T47D (cell line): ENCODE measurements around the gene MNX1.

Experiments
- DNase-seq, 2 experiments: peaks; one replicate each; pipeline versions ENCODE4 v3.0.0 to v3.0.0-alpha.2; 2011 to 2012; ENCODE audit warnings: low read depth in 1 of 2, low spot score in 1 of 2
- JUND ChIP-seq: IDR thresholded peaks from 2 replicates; pipeline ENCODE4 v1.6.1; 2012; ENCODE audit warnings: low read depth
- in situ Hi-C: cut with HindIII; loops from 2 replicates; pipeline ENCODE4 v1.10.0; 2016; ENCODE audit warnings: low sequenced_read_pairs, low pct_unique_long_range_greater_than_20kb

MNX1 gene

DNA sequence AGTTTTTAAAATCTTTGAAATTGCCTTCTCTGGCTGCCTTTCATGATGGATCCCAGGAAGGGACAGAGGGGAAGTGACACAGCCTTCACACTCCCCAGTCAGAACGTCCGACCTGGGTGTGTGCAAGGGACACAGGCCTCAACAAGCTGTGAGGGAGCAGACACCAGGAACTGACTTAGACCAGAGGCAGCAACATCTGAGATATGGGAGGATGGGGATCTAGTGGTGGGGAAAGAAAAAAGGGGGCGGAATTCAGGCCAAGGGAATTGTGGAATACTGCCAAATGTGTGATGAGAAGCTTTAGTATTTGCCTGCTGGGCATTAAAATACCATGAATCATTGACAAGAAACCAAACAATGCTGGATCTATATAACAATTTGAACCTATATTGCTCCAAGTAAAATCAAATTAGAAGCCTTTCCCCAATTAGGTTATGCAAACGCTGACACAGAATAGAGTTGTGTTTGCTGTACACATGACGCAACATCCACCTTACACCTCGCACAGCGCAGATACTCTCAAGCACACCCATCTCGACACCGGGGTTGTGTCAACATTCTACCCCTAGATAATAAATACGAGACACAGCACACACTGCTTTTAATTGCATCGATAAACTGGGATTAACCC, 17.2 kb upstream of the MNX1 start:
- no peak for TF ChIP-seq JUND
- DNase-seq: no peak

DNA sequence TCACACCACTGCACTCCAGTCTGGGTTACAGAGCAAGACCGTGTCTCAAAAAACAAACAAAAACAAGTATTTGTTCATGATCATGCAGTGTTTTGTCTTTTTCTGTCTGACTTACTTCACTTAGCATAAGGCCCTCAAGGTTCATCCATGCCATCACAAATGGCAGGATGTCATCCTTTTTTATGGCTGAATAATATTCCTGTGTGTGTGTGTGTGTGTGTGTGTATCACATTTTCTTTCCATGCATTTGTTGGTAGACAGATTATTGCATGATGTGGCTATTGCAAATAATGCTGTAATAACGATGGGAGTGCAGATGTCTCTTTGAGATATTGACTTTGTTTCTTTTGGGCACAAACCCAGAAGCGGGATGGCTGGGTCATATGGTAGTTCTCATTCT, 14.3 kb upstream of the MNX1 start:
- TF ChIP-seq JUND: no peak
- DNase-seq: no peak
- in situ Hi-C loops: no loop called here

More for the DNA sequence above, 17.2 kb upstream of the MNX1 start:
- in situ Hi-C loops: no loop called here

DNA sequence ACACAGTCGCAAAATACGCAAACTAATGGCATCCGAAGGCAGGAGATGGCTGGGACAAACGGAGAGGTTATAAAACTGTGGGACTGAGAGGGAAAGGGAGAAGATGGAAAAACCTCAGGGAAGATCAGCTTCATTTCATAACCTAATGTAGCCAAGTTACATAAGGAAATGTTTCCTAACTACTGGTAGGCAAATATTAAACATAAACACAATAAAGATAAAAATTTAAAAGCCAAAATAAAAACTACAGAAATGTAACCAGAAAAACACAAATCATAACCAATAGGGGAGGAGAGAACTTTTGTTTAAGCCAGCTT, 13.1 kb upstream of the MNX1 start:
- no peak for TF ChIP-seq JUND
- in situ Hi-C loops: no loop called here
- DNase-seq: peak in 1 of 2 experiments; percentile 59

DNA sequence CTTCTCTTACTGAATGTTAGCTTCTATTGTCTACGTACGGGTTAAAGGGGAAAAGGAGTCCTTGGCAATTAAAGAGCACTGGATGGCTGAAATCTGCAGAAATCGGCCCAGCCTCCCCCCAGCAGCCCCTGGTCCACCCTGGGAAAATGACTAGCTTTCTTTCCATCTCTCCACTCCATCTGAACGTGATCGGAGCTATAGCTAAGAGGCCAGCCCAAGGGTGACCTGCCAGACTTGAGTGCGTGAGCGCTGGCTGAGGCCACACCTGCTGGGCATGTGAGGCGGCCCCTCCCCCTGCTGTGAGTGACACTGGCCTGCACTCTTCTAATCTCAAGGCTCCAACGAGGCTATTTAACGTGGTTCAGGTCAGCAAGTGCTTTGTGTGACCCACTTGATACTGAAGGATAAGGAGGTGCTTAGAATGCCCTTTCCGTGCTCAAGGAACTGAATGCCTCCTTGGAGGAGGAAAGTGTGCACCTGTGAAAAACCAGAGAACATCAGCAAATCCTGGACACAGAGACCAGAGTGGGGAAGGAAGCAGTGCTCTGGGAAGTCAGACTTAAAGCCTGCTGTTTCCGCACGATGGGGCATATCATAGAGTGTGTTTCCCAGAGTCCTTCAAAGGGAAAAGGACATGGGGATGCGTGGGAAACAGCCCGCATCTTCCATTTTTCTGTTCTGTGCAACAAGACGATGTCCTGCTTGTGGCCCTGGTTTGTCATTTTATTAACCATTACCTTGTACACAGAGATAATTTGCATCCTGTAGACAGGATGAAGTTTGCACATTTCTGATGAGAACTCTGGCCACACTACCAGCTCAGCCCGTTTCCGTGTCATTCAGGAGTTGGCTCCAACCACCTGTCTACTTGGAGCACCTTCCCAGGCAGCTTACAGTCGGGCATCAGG, 12.5 kb upstream of the MNX1 start:
- in situ Hi-C loops: no loop called here
- peak in 1 of 2 experiments; percentile 40 for DNase-seq
- TF ChIP-seq JUND: no peak

DNA sequence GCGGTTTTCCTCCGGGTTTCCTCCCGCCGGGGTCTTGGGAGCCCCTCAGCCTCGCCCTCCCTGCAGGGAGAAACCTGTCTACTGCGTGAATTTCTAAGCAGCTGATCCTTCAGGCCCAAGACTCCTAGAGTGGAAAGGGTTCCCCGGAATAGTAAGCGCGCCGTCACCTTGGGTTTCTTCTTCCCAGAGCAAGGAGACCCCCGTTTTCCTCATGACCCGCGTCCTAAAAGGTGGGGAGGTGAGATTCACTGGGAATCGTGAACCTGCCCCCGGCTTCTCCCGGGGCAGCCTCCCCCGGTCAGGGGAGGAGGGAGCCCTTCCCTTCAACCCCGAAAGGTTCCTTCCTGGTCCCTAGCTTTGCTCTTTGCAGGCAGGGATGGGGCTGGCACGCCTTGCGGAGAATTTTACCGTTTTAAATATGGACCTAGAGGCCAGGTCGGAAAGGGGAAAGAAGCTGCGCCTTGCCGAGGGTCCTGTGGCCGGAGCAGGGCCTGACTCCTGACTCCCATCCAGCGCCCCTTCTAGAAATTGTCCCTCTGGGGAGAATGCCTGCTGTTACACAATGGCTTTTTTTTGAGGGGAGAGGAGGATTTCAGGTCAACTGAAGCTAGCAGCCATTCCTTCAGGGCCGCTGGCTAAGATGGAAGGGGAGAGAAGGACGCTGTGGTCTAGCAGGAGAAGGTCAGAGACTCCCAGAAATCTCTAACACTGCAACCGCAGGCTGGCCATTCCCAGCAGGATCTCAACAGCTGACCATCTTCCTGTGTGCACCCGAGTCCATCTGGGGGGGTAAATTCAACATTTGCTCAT, 11.6 kb upstream of the MNX1 start:
- TF ChIP-seq JUND: no peak

DNA sequence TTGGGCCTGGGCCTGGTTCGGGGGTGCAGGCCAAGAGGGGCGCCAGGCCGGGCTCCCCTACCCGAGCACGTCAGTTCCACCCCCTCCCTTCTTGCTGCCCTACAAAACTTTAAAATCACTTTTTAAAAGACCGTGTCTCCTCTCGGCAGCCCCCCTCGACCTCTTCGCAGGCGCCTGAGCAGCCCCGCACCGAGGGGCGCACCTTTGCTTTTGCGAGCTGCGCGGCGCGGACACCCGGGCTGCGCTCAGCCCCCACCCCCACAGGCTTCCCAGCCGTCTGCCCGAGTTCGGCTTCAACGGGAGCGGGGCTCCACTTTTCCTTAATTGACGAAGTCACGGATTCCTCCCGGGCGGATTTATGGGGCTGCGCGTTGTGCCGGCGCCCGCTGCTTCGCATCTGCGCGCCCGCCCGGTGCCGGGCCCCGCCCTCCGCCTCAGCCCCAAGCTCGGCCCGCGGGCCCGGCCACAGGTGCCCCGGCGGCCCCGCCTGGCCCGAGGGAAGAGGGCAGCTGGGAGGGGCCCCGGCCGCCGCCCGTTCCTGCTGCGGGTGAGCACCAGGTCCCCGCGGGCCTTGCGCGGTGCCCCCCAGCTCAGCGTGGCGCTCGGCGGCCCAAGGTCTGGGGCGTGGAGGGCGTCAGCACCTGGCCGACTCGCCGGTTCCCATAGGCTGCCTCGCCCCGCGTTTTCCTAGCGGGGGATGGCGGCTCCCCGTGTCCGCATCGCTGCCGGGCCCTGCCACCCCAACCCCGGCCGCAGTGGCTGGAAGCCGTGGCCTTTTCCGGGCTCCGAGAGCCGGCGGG, 10.8 kb upstream of the MNX1 start:
- DNase-seq: no peak
- in situ Hi-C loops: no loop called here
- no peak for TF ChIP-seq JUND

More for the DNA sequence above, 11.6 kb upstream of the MNX1 start:
- DNase-seq: no peak
- in situ Hi-C loops: no loop called here

DNA sequence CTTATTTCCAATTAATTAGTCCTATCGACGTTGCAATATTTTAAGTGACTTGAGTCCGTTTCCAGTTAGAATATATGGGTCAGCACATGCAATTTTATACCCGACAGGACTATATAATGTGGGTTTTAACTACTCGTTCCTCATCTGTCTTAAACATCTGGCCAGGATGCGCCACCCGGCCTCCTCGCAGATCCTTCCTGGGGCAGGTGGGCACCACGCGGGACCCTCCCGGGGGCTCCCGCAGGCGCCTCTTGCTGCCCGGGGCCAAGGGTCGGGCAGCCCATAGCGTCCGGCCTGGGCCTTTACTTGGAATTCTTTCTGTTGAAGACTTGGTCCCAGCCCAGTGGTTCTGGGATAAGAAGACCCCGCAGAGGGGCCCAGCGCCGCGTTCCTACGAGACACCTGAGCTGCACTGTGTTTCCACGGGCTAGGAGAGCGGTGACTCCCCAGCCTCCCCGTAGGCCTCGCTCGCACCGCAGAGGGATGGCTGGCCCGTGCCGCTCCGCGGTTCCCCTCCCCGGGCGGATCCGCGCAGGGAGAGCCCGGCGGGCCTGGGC, 10.1 kb upstream of the MNX1 start:
- no peak for DNase-seq
- in situ Hi-C loops: no loop called here
- TF ChIP-seq JUND: no peak

DNA sequence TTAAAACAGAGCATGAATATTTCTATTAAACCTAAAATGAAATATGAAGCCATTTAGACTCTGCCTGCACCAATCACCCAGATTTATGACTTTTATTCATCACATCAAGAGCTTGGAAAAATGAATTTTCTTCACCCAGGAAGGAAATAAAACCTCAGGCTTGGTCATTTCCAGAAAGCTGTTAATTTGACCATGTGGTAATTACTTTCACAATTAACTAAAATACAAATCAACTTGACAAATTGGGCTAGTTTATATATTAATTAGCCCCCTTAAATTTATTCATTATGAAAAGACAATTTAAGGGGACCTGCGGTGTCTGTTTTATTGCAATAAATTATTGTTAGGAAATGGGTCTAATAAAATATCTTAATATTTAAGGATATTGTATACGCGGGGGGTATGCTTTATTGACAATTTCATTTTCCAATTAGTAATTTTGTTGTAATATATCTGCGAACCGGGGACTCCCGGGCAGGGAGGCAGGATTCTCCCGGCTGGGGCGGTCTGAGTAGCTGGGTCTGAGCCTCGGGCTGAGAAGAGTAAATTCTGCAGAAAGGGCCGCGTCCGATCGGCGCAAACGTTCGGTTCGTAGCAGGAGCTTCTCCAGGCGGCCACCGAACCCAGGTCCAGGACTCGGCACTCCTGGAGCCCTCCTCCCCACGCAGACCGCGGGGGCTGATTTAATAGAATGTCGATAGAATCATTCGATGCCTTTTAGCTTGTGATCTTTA, 9.4 kb upstream of the MNX1 start:
- no peak for DNase-seq
- no peak for TF ChIP-seq JUND
- in situ Hi-C loops: no loop called here

DNA sequence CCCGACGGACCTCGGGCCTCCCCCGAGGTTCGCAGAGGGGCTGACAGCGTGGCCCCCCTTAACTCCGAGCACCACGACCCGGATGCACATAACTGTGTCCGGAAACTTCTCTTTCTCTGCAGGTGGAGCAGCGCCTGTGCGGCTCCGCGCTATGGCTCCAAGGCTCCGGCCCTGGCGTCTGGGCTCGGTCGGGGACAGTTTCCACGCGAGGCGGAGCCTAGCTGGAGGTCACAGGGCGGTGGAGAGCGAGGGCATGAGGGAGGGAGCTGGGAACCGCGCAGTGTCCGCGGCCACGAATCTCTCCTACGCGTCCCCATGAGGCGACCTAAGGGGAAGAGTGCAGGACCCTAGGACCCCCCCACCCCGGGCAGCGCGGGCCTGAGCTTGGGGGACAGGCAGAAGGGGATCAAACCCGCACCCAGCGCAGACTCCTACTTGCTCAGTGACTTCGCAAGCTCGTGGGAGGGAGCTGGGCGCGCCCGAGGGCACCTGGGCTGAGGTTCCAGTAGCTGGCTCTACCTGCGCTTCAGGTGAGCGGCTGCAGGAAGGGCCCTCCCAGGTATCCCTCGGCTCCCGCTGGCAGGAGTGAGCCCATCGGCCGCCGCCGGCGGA, 8.6 kb upstream of the MNX1 start:
- in situ Hi-C loops: no loop called here
- TF ChIP-seq JUND: no peak
- peak; percentile 71 to 81 for DNase-seq

DNA sequence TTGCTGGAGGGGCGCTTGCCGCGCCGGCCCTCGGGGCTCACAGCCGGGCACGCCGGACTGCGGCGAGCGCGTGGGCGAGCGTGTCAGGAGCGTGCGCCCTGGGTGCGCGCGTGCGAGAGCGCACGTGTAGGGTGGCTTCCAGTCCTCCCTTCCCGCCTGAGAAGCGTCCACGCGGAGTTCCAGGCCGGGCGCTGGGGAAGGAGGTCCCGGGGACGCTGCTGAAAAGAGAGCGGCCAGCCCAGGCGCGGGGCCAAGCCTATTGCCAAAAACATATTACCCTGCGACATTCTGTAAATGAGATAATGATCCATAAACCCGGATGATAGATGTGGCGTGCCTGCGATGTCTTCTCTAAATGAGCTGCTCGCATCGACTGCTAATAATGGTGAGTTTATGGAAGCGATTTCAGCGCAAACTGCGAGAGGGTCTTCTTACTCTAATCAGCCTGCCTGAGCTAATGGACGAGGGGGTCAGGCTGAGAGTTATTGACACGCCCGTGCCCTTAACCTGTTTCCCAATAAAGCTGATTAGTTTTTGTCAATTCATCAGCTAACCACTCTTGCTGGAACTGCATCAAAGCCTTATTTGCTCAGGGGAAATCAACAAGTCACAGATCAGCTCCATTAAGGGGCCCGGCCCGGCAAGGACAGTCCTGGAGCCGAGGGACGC, 8.0 kb upstream of the MNX1 start:
- in situ Hi-C loops: no loop called here
- no peak for DNase-seq
- TF ChIP-seq JUND: no peak
